Measurements from ENCODE around the gene IL12RB1. TPM values are rescaled to one million over a fixed set of nuclear protein-coding genes. Genes with fewer than 3 reads are reported as not detected.

IL12RB1 gene
- total RNA-seq, 4 donors from 2014 or later, result 0.34 to 0.58 TPM; not detected in 2

- TF ChIP-seq POLR2A (IDR thresholded peaks at IDR 0.05), result no peak
- TF ChIP-seq, protein P1, sequence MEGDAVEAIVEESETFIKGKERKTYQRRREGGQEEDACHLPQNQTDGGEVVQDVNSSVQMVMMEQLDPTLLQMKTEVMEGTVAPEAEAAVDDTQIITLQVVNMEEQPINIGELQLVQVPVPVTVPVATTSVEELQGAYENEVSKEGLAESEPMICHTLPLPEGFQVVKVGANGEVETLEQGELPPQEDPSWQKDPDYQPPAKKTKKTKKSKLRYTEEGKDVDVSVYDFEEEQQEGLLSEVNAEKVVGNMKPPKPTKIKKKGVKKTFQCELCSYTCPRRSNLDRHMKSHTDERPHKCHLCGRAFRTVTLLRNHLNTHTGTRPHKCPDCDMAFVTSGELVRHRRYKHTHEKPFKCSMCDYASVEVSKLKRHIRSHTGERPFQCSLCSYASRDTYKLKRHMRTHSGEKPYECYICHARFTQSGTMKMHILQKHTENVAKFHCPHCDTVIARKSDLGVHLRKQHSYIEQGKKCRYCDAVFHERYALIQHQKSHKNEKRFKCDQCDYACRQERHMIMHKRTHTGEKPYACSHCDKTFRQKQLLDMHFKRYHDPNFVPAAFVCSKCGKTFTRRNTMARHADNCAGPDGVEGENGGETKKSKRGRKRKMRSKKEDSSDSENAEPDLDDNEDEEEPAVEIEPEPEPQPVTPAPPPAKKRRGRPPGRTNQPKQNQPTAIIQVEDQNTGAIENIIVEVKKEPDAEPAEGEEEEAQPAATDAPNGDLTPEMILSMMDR (IDR thresholded peaks at IDR 0.05), result no peak
- 60 to 65% methylated on average over 15 of the region's 15 CpGs for WGBS, 2 donors
- intact Hi-C loops (cut with DNase I; ENCODE audit: low total_unique reads), result no loop called here
- no peak overlapping the region for H3K4me3 ChIP-seq (ENCODE audit: low read depth, poor library complexity, severe bottlenecking)
- no peak for DNase-seq (ENCODE audit: low spot score in 2 of 2)
Observed at GRCh38 chr19:18017275-18018083, 69.3 kb downstream of the IL12RB1 start.

- 88 to 89% methylated on average over 14 of the region's 14 CpGs for WGBS, 2 donors
- intact Hi-C loops (cut with DNase I; ENCODE audit: low total_unique reads), result no loop called here
- TF ChIP-seq POLR2A (IDR thresholded peaks at IDR 0.05), result no peak
- no peak overlapping the region for H3K4me3 ChIP-seq (ENCODE audit: low read depth, poor library complexity, severe bottlenecking)
- DNase-seq (ENCODE audit: low spot score in 2 of 2), result no peak
Observed at GRCh38 chr19:18016209-18016910, 70.4 kb downstream of the IL12RB1 start.

- intact Hi-C loops (cut with DNase I; ENCODE audit: low total_unique reads), result no loop called here
- TF ChIP-seq POLR2A (IDR thresholded peaks at IDR 0.05), result no peak
- TF ChIP-seq, protein P1 (IDR thresholded peaks at IDR 0.05), result no peak
- H3K4me3 ChIP-seq (ENCODE audit: low read depth, poor library complexity, severe bottlenecking), result no peak overlapping the region
- WGBS, 2 donors, result 88 to 93% methylated on average over 6 of the region's 6 CpGs
- DNase-seq (ENCODE audit: low spot score in 2 of 2), result no peak
Observed at GRCh38 chr19:18014197-18014596, 72.5 kb downstream of the IL12RB1 start.

DNA sequence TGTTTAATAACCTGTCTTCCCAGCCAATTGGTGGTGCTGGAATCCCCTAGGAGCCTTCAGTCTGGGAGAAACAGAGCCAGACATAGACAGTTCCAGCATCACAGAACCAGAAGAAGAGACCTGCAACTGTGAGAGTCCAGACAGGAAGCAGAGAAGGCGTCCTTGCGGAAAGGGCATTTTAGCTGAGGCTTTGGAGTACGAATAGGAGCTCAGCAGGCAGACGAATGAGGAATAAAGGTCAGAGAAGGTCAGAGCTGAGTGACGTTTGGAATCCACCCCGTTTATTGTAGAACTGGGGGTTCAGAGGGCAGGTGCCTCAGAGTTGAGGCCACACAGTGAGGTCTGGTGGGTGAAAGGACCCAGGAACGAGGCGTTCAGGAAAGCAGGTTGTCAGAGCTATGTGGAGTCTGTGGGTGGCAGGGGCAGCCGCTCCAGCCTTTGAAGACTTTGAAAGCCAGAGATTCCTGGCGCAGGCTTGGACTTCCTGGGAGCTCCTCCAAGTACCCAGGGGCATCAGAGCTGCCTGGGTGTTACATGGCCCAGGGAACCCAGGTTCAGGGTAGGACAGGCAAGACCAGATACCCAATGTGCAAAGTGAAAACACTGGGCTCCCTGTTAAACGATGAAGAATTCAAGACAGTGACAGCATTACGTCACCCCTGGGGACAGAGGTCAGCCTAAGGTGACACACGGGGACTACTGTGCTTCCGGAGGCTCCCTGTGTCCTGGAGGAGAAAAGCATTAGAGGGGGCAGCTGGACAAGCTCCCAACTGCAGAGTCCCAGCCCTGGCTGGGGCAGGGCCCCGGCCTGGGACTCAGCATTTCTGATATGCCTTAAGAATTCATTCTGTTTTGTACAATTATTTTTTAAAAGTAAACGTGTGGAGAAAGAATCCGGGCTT, 73.3 kb downstream of the IL12RB1 start:
- H3K4me3 ChIP-seq (ENCODE audit: low read depth, poor library complexity, severe bottlenecking), result no peak overlapping the region
- intact Hi-C loops (cut with DNase I; ENCODE audit: low total_unique reads), result no loop called here
- DNase-seq (ENCODE audit: low spot score in 2 of 2), result no peak
- 61 to 66% methylated on average over 17 of the region's 17 CpGs for WGBS, 2 donors
- TF ChIP-seq, protein P1 (IDR thresholded peaks at IDR 0.05), result no peak
- TF ChIP-seq POLR2A (IDR thresholded peaks at IDR 0.05), result no peak

DNA sequence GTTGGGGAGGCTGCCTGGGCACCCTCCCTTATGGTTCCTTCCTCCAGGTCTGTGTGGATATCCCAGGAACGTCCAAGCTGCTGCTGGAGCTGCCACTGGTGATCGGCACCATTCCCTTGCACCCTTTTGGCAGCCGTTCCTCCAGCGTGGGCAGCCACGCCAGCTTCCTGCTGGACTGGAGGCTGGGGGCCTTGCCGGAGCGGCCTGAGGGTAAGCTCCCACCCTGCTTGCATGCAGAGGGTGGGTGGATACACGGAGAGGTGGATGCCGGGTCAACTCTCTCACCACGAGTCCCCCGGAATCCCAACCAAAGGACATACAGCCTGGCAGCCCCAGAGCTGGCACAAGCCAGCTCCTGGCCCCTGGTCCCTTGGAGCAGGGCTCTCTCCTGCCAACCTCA, 76.6 kb downstream of the IL12RB1 start:
- intact Hi-C loops (cut with DNase I; ENCODE audit: low total_unique reads), result no loop called here
- no peak for TF ChIP-seq POLR2A (IDR thresholded peaks at IDR 0.05)
- TF ChIP-seq, protein P1 (IDR thresholded peaks at IDR 0.05), result no peak
- 88 to 89% methylated on average over 11 of the region's 11 CpGs for WGBS, 2 donors
- no peak for DNase-seq (ENCODE audit: low spot score in 2 of 2)
- no peak overlapping the region for H3K4me3 ChIP-seq (ENCODE audit: low read depth, poor library complexity, severe bottlenecking)

Measured in lower leg skin (tissue), 4 donors.